Liver (tissue), 9 donors: ENCODE results near the gene SEC22B. TPM values are rescaled to one million over a fixed set of nuclear protein-coding genes. Genes with fewer than 3 reads are reported as not detected.
A peak's percentile ranks its signal among the peaks of the same experiment; 100 is the strongest.
"Not testable (repeated sequence)": the region's sequence is repeated elsewhere in the genome, so short reads cannot be mapped to it uniquely, and the experiment has no call there.

Experiments
- DNase-seq: peaks from one replicate; pipeline ENCODE4 v3.0.0-alpha.2; 2017; ENCODE audit warnings: low spot score
- H3K27ac ChIP-seq, 2 donors: one replicate each; pipeline ENCODE4 v1.7.0; 2013; ENCODE audit warnings: inconsistent platforms in 2 of 2, low read length in 2 of 2, control low read depth in 1 of 2, low read depth in 1 of 2, mild to moderate bottlenecking in 1 of 2
- H3K27me3 ChIP-seq, 4 donors: one replicate each; pipeline versions ENCODE4 v1.6.1 to v1.7.0; 2013; ENCODE audit warnings: low read length in 3 of 4, inconsistent platforms in 1 of 4, mild to moderate bottlenecking in 1 of 4, moderate library complexity in 1 of 4; ENCODE audit not compliant: control insufficient read depth in 4 of 4, insufficient read depth in 4 of 4
- H3K36me3 ChIP-seq, 4 donors: one replicate each; pipeline versions ENCODE4 v1.6.1 to v1.7.0; 2013; ENCODE audit warnings: low read length in 3 of 4, mild to moderate bottlenecking in 3 of 4, low read depth in 1 of 4, moderate library complexity in 1 of 4; ENCODE audit not compliant: control insufficient read depth in 4 of 4, insufficient read depth in 3 of 4
- H3K4me1 ChIP-seq, 4 donors: one replicate each; pipeline versions ENCODE4 v1.6.1 to v1.7.0; 2013; ENCODE audit warnings: low read length in 3 of 4, mild to moderate bottlenecking in 3 of 4, moderate library complexity in 1 of 4; ENCODE audit not compliant: control insufficient read depth in 4 of 4, insufficient read depth in 4 of 4
- H3K4me3 ChIP-seq, 3 donors: one replicate each; pipeline versions ENCODE4 v1.6.1 to v1.7.0; 2013; ENCODE audit warnings: low read length in 3 of 3, control low read depth in 1 of 3, low read depth in 1 of 3, mild to moderate bottlenecking in 1 of 3
- H3K9ac ChIP-seq, 2 donors: one replicate each; pipeline ENCODE4 v1.7.0; 2013; ENCODE audit warnings: low read length in 2 of 2, mild to moderate bottlenecking in 2 of 2, moderate library complexity in 2 of 2, control low read depth in 1 of 2, low read depth in 1 of 2
- H3K9me3 ChIP-seq, 4 donors: one replicate each; pipeline versions ENCODE4 v1.6.1 to v1.7.0; 2013; ENCODE audit warnings: low read length in 3 of 4; ENCODE audit not compliant: control insufficient read depth in 4 of 4
- ATF3 ChIP-seq: IDR thresholded peaks from 2 replicates; pipeline ENCODE4 v1.6.1; 2016; ENCODE audit warnings: antibody characterized with exemption
- CTCF ChIP-seq: fragments of 150-350 bp; IDR thresholded peaks from 2 replicates; pipeline ENCODE4 v1.5.1; 2017; ENCODE audit warnings: improper control_type of control experiment, low read depth, low read length; ENCODE audit not compliant: missing input control
- EGR1 ChIP-seq, 2 donors: IDR thresholded peaks; 2 replicates each; pipeline ENCODE4 v1.6.1; 2016 to 2018; ENCODE audit warnings: antibody characterized with exemption in 2 of 2, low read depth in 2 of 2
- FOXA1 ChIP-seq: IDR thresholded peaks from 2 replicates; pipeline ENCODE4 v1.6.1; 2016; ENCODE audit warnings: antibody characterized with exemption
- FOXA2 ChIP-seq: IDR thresholded peaks from 2 replicates; pipeline ENCODE4 v1.6.1; 2016; ENCODE audit warnings: antibody characterized with exemption
- GABPA ChIP-seq, 2 donors: IDR thresholded peaks in 1 of 2; conservative IDR thresholded peaks in 1 of 2; 2 replicates each; pipeline ENCODE4 v1.6.1; 2016; ENCODE audit warnings: antibody characterized with exemption in 2 of 2, mild to moderate bottlenecking in 1 of 2, moderate library complexity in 1 of 2
- HNF4A ChIP-seq, 2 donors: conservative IDR thresholded peaks; 2 replicates each; pipeline ENCODE4 v1.6.1; 2016; ENCODE audit warnings: antibody characterized with exemption in 2 of 2, mild to moderate bottlenecking in 2 of 2
- HNF4G ChIP-seq: IDR thresholded peaks from 2 replicates; pipeline ENCODE4 v1.6.1; 2016; ENCODE audit warnings: antibody characterized with exemption
- JUND ChIP-seq, 2 donors: IDR thresholded peaks; 2 replicates each; pipeline ENCODE4 v1.6.1; 2016; ENCODE audit warnings: antibody characterized with exemption in 2 of 2
- MAX ChIP-seq: IDR thresholded peaks from 2 replicates; pipeline ENCODE4 v1.6.1; 2016; ENCODE audit warnings: antibody characterized with exemption
- NR2F2 ChIP-seq: IDR thresholded peaks from 2 replicates; pipeline ENCODE4 v1.6.1; 2016; ENCODE audit warnings: antibody characterized with exemption
- RAD21 ChIP-seq, 2 donors: IDR thresholded peaks; 2 replicates each; pipeline ENCODE4 v1.6.1; 2016; ENCODE audit warnings: antibody characterized with exemption in 2 of 2, mild to moderate bottlenecking in 2 of 2
- REST ChIP-seq: IDR thresholded peaks from 2 replicates; pipeline ENCODE4 v1.6.1; 2016; ENCODE audit warnings: antibody characterized with exemption, mild to moderate bottlenecking
- RXRA ChIP-seq, 2 donors: IDR thresholded peaks; 2 replicates each; pipeline ENCODE4 v1.6.1; 2017 to 2018; ENCODE audit warnings: antibody characterized with exemption in 2 of 2, mild to moderate bottlenecking in 1 of 2
- SP1 ChIP-seq: IDR thresholded peaks from 2 replicates; pipeline ENCODE4 v1.6.1; 2018; ENCODE audit warnings: antibody characterized with exemption, mild to moderate bottlenecking
- TAF1 ChIP-seq: conservative IDR thresholded peaks from 2 replicates; pipeline ENCODE4 v1.6.1; 2016; ENCODE audit warnings: antibody characterized with exemption, mild to moderate bottlenecking
- YY1 ChIP-seq: IDR thresholded peaks from 2 replicates; pipeline ENCODE4 v1.6.1; 2016; ENCODE audit warnings: antibody characterized with exemption, mild to moderate bottlenecking
- ZBTB33 ChIP-seq: IDR thresholded peaks from 2 replicates; pipeline ENCODE4 v1.6.1; 2016; ENCODE audit warnings: antibody characterized with exemption
- WGBS: extraction: QIAGEN DNeasy Blood & Tissue Kit; methylation state at CpG from one replicate; pipeline ENCODE4 v1.1.7; 2013; 5-methylcytosine and 5-hydroxymethylcytosine counted together
- polyA plus RNA-seq, 2 donors: library from polyadenylated mRNA; stranded (reverse) in 1 of 2; unstranded in 1 of 2; fragments of 200-250 nt in 1 of 2; fragments of >200 nt in 1 of 2; fragmentation: Nextera tagmentation in 1 of 2; extraction: Ambion mirVana in 1 of 2; gene quantifications; one replicate each; pipeline versions ENCODE4 v1.2.1 to v1.2.3, GENCODE V29; 2013 to 2015
- total RNA-seq, 2 donors: library from RNA; depleted of rRNA; stranded (reverse); fragments of >200 nt; gene quantifications; one replicate each; pipeline ENCODE4 v1.2.3, GENCODE V29; 2014
- donor health status: healthy.
- donor health status: healthy.
- donor health status: healthy.
- donor health status: healthy.
- donor health status: healthy.

Gene SEC22B
- total RNA-seq (10 to 100 TPM; 11.5 to 33.0 TPM), polyA plus RNA-seq (10 to 100 TPM; 17.2 to 27.6 TPM)

GRCh38 chr1:120176092-120176855, at the start of gene SEC22B:
Gene SEC22B (minus strand): TSS chr1:120176520. CDS start chr1:120176381, 139 bp downstream.
- TF ChIP-seq RXRA (IDR thresholded peaks at IDR 0.05): peak; percentile 58 to 74
- TF ChIP-seq REST: peak; percentile 91
- peak; percentile 95 for TF ChIP-seq TAF1
- TF ChIP-seq ATF3: peak; percentile 60
- TF ChIP-seq MAX: peak; percentile 80
- peak; percentile 89 for TF ChIP-seq YY1
- TF ChIP-seq HNF4G: no peak
- TF ChIP-seq HNF4A (conservative IDR thresholded peaks at IDR 0.05): peak; percentile 37 to 55
- TF ChIP-seq FOXA1: no peak
- no peak for TF ChIP-seq FOXA2
- peak; percentile 39 to 48 for TF ChIP-seq RAD21 (IDR thresholded peaks at IDR 0.05)
- peak in 1 of 2 donors; percentile 61 for TF ChIP-seq EGR1 (IDR thresholded peaks at IDR 0.05; ENCODE audit: low read depth in 2 of 2)
- TF ChIP-seq JUND (IDR thresholded peaks at IDR 0.05): peak; percentile 18 to 62
- peak; percentile 98 to 99 for TF ChIP-seq GABPA (IDR thresholded peaks at IDR 0.05 in 1 of 2, conservative IDR thresholded peaks at IDR 0.05 in 1 of 2)
- TF ChIP-seq CTCF: no peak
- TF ChIP-seq SP1: peak; percentile 75
- TF ChIP-seq NR2F2: peak; percentile 78
- peak; percentile 63 for TF ChIP-seq ZBTB33
- Histone ChIP-seq H3K4me3 (peak within 1 kb of the TSS; percentile 70 to 100 (median 100)), H3K9me3 (no peaks in the 10 kb centered on the region), H3K9ac (peak within 1 kb of the TSS; percentile 100), H3K36me3 (no peaks in the 10 kb centered on the region), H3K27me3 (no peaks in the 10 kb centered on the region), H3K27ac (peak within 1 kb of the TSS; percentile 99 to 100), H3K4me1 (peaks cover 0 to 19% (median 13%) of the 10 kb centered on the region in 4 donors)
- DNase-seq: peak; percentile 86
- WGBS: 3% methylated on average over 39 of the region's 39 CpGs

- H3K9ac ChIP-seq, H3K27me3 ChIP-seq, H3K4me1 ChIP-seq, H3K4me3 ChIP-seq, H3K9me3 ChIP-seq, DNase-seq, H3K36me3 ChIP-seq, H3K27ac ChIP-seq: not testable (repeated sequence)
- 94% methylated on average over 2 of the region's 2 CpGs for WGBS
Measured at GRCh38 chr1:120217933-120218332, 41.6 kb upstream of the SEC22B start.

GRCh38 chr1:120217175-120217929, 41.0 kb upstream of the SEC22B start:
- H3K36me3 ChIP-seq, H3K4me3 ChIP-seq, H3K9me3 ChIP-seq, DNase-seq, H3K4me1 ChIP-seq, H3K27ac ChIP-seq, H3K27me3 ChIP-seq, H3K9ac ChIP-seq: not testable (repeated sequence)
- WGBS: 48% methylated on average over 2 of the region's 3 CpGs
